ENCODE data around the gene TRPM3.

GRCh38 chr9:71098801-71099200 is 22.6 kb downstream of the TRPM3 start:
- TF ChIP-seq CTCF (conservative IDR thresholded peaks at IDR 0.05 in 1 of 2, IDR thresholded peaks at IDR 0.05 in 1 of 2; ENCODE audit: extremely low read depth in 1 of 2, insufficient read depth in 1 of 2, low read depth in 1 of 2, low read length in 2 of 2) (no peak), EZH2 (IDR thresholded peaks at IDR 0.05; ENCODE audit: borderline replicate concordance, low read length) (no peak)
